Measurements from ENCODE around the gene SKOR2.

- TF ChIP-seq EP300 (IDR thresholded peaks at IDR 0.05; ENCODE audit: borderline replicate concordance), result no peak
- no peak for TF ChIP-seq TEAD4 (IDR thresholded peaks at IDR 0.05)
- no peak for TF ChIP-seq TCF12 (IDR thresholded peaks at IDR 0.05; ENCODE audit: low read depth)
- no peak for TF ChIP-seq REST (IDR thresholded peaks at IDR 0.05; ENCODE audit: low read depth)
Measured at GRCh38 chr18:47287911-47288585, 36.6 kb upstream of the SKOR2 start.

Measured in Ishikawa (cell line).